Stimulated activated CD8-positive, alpha-beta memory T cell treated with anti-CD3 and anti-CD28 coated beads, Interleukin-15, amount 100 ng/mL, for 24 hours (primary cell): Measurements from ENCODE around the gene SLC6A3.
"Not testable (repeated sequence)": the region's sequence is repeated elsewhere in the genome, so short reads cannot be mapped to it uniquely, and the experiment has no call there.

ENCODE experiments used
- DNase-seq: peaks from one replicate; pipeline ENCODE4 v3.0.0-alpha.2; 2020; ENCODE audit warnings: low read depth

The SLC6A3 gene

GRCh38 chr5:1440098-1440493, 5.1 kb downstream of the SLC6A3 start:
- no peak for DNase-seq

DNA sequence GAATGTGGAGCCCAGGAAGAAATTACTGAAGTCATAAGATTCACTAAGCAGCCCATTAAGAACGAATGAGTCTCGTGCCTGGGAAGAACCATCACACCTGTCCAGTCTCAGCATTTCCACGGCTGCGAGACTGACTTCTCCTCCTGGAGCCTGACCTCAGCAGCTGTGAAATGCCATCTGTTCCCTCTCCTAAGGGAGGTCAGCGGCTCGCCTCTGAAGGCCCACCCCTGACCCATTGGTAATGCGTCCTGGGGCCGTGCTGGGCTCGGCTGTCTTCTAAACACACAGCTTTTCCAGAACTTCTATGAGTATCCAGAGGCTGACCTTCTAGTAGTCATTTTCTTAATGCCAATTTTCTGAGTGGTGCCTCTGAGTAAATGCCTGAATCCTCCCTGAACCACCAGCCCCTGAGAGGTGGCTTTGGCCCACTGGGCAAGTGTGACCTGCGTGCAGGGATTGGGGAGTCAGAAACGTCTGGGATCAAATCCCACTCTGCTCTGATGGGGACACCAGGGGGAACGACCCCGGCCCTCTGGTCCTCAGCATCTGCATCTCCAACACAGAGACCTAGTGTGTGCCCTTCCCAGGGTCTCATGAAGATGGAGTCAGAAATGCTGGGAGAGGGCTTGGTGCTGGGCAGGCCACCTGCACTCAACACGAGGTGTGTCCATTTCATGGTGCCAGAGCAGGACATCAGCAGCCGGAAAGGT, 5.7 kb downstream of the SLC6A3 start:
- DNase-seq, result no peak

GRCh38 chr5:1438871-1439270, 6.4 kb downstream of the SLC6A3 start:
- DNase-seq, result no peak

DNA sequence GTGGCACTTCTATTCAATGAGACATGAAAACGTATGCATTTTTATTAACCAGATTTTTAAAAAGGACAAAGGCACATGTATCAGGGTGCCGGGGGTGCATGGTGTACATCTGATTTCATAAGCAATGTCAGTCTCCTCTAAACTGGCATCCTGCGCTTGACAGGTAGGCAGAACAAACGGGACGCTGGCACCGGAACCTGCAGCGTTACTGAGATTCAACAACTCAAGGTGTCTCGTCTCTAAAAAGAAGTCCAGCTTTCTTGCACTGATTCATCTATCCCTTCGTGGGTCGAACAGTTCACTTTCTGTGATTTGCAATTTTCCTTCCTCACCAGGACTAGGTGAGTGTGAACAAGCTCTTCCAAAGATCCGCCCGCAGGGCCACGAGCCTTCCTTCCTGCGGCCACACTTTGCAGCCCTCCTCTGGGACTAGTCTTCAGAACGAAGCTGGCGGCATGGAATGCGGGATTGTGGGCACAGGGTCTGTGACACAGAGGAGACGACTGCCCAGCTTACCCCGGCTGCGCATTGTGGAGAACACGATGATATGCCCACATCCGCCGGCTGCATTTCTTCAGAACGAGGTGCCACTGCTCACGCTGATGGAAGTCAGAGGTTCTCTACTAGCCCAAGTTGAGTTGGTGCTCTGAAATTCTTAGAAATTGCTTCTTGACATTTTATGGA, 7.2 kb downstream of the SLC6A3 start:
- no peak for DNase-seq

DNA sequence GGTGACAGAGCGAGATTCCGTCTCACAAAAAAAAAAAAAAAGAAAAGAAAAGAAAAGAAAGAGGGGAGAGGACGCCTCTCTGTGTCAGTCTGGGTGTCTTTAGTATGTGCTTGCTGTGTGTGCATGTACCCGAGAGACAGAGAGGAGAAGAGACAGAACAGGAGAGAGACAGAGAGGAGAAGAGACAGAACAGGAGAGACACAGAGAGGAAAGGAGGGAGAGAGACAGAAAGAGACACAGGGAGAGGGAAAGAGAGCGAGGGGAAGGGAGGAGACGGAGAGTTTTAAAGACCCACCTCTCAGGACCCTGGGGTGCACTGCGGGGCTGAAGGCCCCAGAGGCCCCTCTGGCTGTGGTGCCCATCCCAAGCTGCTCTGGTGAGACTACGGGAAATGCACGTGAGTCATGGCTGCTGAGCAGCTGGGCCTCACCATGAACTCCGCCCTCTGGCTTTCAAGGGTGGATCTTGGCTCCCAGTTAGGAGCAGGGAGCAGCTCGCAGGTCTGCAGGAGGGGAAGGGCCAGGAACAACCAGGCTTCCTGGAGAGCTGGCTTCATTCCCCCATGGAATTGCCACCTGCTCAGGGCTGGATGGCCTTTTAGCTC, 7.9 kb downstream of the SLC6A3 start:
- no peak for DNase-seq

GRCh38 chr5:1436681-1437080, 8.6 kb downstream of the SLC6A3 start:
- DNase-seq, result no peak

DNA sequence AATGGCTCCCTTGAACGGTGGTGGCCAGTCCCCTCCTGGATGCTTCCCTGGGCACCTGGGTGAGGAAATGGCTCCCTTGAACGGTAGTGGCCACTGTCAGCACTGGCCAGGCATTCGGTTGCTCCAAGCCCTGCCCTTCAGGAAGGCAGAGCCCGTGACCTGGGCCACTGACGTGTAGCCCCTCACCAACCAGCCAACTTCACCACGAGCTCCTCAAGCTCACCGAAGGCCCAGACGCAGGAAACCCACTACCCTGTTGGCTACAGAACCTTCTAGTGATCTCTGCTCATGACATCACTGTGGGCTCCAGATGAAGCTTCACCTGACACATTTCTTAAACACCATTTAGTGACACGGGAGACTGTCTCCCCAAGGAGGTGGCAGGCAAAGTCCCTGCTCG, 9.2 kb downstream of the SLC6A3 start:
- no peak for DNase-seq

DNA sequence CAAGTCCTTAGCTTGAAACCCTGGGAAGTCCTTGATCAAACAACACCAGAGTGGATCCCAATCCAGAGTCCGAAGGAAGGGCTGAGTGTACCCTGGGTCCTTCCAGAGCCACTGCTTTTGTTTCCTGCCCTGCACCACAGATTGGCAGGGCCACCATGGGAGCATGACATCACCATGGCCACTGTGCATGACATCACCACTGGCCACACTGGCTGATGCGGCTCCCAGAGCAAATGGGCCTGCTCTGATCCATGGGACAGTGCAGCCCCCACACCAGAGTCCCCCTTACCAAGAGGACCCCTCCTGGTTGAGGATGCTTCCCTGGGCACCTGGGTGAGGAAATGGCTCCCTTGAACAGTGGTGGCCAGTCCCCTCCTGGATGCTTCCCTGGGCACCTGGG, 9.9 kb downstream of the SLC6A3 start:
- DNase-seq, result no peak

GRCh38 chr5:1432296-1432695, 12.9 kb downstream of the SLC6A3 start:
- DNase-seq, result no peak

GRCh38 chr5:1431896-1432295, 13.3 kb downstream of the SLC6A3 start:
- no peak for DNase-seq

DNA sequence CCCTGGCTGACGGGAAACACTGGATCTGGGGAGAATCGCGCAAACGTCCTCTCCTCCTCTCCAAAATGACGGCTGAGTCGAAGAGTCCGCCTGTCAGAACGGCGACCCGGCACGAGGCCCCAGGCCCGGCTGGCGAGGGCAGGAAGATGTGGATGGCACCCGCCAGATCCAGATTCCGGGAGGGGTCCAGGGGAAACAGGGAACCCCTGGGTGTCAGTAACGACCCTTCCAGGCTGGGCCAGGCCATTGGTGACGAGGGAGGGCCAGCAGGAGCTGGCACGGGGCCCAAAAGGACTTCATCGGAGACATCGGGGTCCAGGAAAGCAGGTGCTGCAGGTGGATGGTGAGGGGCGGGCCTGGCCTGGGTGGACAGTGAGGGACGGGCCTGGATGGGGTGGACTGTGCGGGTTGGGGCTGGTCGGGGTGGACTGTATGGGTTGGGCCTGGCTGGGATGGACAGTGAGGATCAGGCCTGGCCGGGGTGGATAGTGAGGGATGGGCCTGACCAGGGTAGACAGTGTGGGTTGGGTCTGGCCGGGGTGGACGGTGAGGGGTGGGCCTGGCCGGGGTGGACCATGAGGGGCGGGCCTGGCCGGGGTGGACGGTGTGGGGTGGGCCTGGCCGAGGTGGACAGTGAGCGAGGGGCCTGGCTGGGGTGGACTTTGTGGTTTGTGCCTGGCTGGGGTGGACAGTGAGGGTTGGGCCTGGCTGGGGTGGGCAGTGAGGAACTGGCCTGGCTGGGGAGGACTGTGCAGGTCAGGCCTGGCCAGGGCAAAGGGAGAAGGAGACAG, 14.0 kb downstream of the SLC6A3 start:
- DNase-seq, result no peak

DNA sequence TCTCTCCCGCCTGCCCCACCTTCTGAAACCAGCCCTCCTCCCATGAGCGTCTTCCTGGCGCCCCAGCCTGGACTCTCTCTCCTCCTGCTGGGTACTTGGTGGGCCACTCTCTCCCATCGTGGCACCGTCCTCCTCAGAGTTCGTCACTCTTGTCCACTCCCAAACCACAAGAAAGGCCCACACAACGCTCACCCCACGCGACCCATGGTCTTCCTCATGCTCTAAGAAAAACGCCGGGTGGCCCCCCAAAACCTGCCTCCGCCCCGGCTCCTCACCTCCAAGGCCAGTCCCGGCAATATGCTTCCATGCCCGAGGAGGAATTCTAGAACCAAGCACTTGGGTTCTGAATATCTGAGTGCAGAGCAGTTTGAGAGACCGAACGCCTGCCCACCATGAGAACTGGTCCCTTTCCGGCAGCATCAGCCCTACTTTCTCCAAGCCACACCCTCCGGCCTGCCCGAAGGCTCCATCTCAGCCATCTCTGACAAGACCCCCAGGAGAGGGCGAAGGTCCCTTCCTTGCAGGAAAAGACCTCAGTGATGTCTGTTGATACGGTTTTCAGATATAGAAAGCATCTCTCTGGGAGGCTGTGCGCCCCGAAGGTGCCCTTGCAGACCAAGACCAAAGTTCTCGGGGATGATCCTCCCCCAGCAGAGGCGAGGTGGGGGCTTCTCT, 15.0 kb downstream of the SLC6A3 start:
- no peak for DNase-seq

DNA sequence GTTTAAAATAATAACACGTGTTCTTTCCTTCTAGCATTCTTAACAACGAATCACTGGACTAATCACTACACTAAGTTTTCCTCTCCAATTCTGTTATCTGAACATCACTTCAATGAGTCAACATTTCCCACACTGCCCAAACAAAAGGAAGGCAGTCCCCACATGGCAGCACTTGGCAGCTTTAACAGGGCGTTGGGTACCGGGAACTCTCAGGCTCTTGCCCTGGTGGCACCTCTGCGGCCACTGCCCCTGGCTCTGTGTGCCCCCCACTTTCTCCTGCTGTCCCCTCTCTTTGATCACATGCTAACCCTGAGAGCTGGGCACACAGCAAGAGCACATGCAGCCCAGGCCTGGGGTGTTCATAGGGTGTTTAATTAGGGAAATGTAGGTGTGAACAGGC, 15.7 kb downstream of the SLC6A3 start:
- DNase-seq, result no peak

DNA sequence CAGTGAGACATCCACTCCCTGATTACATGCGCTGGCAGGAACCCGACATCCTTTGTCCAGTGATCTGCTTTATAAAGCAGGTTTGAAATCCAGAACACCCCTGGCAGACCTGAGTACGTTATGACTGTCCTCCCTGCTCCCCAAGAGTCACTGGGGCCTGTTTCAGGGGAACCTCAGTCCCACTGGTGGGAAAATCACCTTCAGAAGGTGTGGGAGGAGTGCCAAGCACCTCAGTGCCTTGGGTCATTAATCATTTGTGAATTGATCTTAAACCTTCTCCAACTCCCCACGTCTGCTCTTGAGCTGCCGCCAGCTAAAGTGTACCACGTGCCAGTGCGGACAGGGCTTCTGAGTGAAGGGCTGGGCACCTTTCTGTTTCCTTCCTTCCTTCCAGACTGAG, 16.2 kb downstream of the SLC6A3 start:
- no peak for DNase-seq

DNA sequence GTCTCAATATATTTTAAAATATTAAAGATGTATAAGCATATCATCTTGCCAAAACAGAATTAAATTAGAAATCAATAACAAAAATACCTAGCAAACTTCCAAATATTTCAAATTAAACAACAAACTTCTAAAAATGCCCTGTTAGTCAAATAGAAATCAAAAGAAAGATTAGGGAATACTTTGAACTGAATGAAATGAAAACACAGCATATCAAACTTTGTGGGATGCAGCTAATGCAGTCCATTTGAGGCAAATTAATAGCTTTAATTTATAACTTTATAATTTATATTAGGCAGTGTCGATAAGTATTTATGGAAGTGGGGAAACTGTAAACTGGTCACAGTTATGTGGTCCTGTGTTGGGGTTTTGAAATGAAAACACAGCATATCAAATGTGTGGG, 17.1 kb downstream of the SLC6A3 start:
- DNase-seq, result no peak

DNA sequence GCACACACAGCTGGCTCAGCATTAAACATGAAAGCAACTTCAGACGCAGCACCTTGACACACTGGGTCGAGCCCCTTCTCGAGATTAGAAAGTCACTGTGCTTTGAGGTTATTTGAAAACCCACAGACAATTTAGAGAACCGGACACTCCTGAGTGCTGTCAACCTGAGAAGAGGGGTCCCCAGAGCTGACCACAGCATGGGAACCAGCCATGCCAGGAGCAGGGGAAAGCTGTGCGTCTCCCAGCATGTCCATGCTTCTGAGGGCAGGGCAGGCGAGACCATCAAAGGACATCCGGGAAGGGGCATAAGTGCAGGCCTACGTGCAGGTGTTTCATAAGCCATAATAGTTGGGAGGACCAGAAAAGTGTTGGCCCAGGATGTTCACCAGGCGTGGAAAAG, 20.5 kb downstream of the SLC6A3 start:
- no peak for DNase-seq

GRCh38 chr5:1423901-1424603, 21.2 kb downstream of the SLC6A3 start:
- no peak for DNase-seq

GRCh38 chr5:1422522-1422921, 22.7 kb downstream of the SLC6A3 start:
- not testable (repeated sequence) for DNase-seq

DNA sequence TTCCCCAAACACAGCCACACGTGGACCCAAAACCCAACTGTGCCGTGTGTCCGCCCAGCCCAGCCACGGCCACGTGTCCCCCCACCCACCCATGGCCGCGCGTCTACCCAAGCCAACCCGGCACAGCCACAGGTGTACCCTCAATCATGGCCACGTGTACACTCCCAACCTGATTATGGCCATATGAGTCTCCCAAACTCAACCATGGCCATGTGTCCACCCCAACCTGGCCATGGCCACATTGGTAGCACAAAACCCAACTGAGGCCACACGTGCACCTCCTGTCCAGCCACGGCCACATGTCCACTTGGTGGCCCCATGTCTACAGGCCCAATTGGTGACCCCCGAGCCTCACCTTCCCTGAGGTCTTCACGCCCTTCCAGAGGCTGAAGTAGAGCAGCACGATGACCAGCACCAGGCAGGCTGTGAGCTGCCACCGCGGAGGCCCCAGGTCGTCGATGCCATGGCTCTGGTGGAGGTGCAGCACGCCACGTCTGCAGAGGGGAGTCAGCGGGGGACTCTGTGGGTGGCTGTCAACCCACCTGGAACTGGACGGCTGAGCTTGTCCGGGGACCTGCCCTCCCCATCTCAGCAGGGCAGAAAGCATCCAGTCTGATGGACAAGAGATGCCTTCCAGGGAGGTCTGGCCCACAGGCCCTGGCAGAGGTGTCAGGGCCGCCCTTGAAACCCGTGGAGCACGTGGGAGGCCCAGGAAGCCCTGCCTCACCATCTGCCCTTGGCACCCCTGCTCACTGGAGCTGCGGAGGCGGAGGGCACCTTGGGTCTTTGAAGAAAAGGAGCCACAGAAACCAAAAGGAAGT, 23.5 kb downstream of the SLC6A3 start:
- no peak for DNase-seq
